GM06990 (cell line): ENCODE results near the gene ATP6AP1.
A peak's percentile ranks its signal among the peaks of the same experiment; 100 is the strongest.
"Not testable (repeated sequence)": the region's sequence is repeated elsewhere in the genome, so short reads cannot be mapped to it uniquely, and the experiment has no call there.

Source experiments
- DNase-seq: peaks from one replicate; pipeline ENCODE4 v3.0.0-alpha.2; 2011; ENCODE audit not compliant: insufficient read length; ENCODE audit errors: extremely low read depth
- H3K27me3 ChIP-seq: replicated peaks from 2 replicates; pipeline ENCODE4 v1.6.0; 2011; ENCODE audit warnings: low read length; ENCODE audit not compliant: control insufficient read depth, insufficient read depth
- H3K36me3 ChIP-seq: 2 replicates; pipeline ENCODE4 v1.5.1; 2011; ENCODE audit warnings: low read length; ENCODE audit not compliant: control insufficient read depth, insufficient read depth
- H3K4me3 ChIP-seq: replicated peaks from 2 replicates; pipeline ENCODE4 v1.5.1; 2011; ENCODE audit warnings: low read depth, mild to moderate bottlenecking, control low read depth, low read length
- CTCF ChIP-seq: IDR thresholded peaks from 2 replicates; pipeline ENCODE4 v1.5.1; 2011; ENCODE audit warnings: low read length, control low read depth, mild to moderate bottlenecking, inconsistent platforms; ENCODE audit not compliant: insufficient read depth, poor library complexity, severe bottlenecking

Gene ATP6AP1

GRCh38 chrX:154396973-154397887 lies 31.2 kb upstream of the ATP6AP1 start:
- peak; percentile 82 for DNase-seq
- peak overlapping the region; percentile 89 for H3K4me3 ChIP-seq
- no peaks in the 10 kb centered on the region for H3K27me3 ChIP-seq
- no peak for TF ChIP-seq CTCF
- peaks cover 11% of the 10 kb centered on the region for H3K36me3 ChIP-seq

- peak within 1 kb of the TSS; percentile 89 for H3K4me3 ChIP-seq
Observed at GRCh38 chrX:154397888-154398667, 30.4 kb upstream of the ATP6AP1 start, which contains the start of gene RPL10. RPL10 (plus strand) TSS chrX:154398377; CDS start chrX:154398520, 143 bp downstream.

GRCh38 chrX:154398668-154399526 lies 29.6 kb upstream of the ATP6AP1 start:
- peak overlapping the region; percentile 89 for H3K4me3 ChIP-seq
- peaks cover 11% of the 10 kb centered on the region for H3K36me3 ChIP-seq
- DNase-seq = peak; percentile 76
- peak; percentile 73 for TF ChIP-seq CTCF
- no peaks in the 10 kb centered on the region for H3K27me3 ChIP-seq

More at GRCh38 chrX:154397888-154398667, 30.4 kb upstream of the ATP6AP1 start, which contains the start of gene RPL10:
- peak; percentile 96 for DNase-seq
- no peak for TF ChIP-seq CTCF
- H3K27me3 ChIP-seq = no peaks in the 10 kb centered on the region
- H3K36me3 ChIP-seq = peaks cover 11% of the 10 kb centered on the region

DNA sequence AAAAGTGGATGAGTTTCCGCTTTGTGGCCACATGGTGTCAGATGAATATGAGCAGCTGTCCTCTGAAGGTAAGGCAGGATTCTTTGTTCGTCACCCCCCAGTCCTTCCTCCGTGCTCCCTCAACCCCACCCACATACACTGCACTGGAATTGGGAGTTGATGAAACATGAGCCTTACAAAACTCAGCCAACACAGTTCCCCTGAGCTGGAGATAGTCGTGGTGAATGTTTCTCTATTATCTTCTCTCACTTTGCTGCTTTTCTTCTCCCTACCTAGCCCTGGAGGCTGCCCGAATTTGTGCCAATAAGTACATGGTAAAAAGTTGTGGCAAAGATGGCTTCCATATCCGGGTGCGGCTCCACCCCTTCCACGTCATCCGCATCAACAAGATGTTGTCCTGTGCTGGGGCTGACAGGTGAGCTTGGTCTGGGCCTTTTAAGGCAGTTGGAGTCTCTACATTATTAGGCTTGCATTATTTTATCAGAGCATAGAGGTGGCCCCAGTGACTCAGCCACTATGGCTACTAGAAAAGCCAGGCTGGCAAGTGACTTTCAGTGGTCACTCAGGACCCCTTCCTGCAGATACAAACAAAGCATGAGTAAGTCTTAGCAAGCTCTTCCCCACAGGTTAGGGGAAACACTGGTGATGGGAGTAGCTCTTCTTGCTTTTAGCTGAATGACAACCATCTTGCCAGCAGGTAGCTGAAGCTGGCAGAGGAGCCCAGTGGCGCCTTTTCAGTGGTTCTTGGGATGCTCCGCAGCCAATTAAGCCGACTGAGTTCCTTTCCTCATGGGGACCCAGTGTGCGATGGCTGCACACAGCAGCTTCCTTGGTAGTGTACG lies 28.7 kb upstream of the ATP6AP1 start:
- TF ChIP-seq CTCF = no peak
- Histone ChIP-seq H3K27me3 (no peaks in the 10 kb centered on the region), H3K4me3 (peak overlapping the region; percentile 89), H3K36me3 (peaks cover 11% of the 10 kb centered on the region)
- DNase-seq = no peak

DNA sequence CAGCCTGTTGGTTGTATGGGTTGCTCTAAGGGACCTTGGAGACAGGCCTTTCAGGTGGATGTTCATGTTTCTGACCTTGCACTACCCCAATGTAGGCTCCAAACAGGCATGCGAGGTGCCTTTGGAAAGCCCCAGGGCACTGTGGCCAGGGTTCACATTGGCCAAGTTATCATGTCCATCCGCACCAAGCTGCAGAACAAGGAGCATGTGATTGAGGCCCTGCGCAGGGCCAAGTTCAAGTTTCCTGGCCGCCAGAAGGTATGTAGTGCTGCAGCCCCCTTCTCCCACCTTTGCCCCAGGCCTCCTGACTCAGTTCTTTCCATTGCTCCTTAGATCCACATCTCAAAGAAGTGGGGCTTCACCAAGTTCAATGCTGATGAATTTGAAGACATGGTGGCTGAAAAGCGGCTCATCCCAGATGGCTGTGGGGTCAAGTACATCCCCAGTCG lies 28.1 kb upstream of the ATP6AP1 start:
- not testable (repeated sequence) for DNase-seq, H3K27me3 ChIP-seq
- Histone ChIP-seq H3K4me3 (peak overlapping the region; percentile 89), H3K36me3 (peaks cover 11% of the 10 kb centered on the region)
